Panc1 (cell line): ENCODE results near the gene SNRNP70.

ENCODE experiments used
- POLR2AphosphoS5 ChIP-seq: IDR thresholded peaks from 2 replicates; pipeline ENCODE4 v1.6.1; 2012; ENCODE audit warnings: mild to moderate bottlenecking, low read depth, low read length, moderate library complexity
- SIN3A ChIP-seq: IDR thresholded peaks from 2 replicates; pipeline ENCODE4 v1.6.1; 2012; ENCODE audit warnings: low read depth, mild to moderate bottlenecking, low read length, moderate library complexity, borderline replicate concordance; ENCODE audit not compliant: insufficient read depth
- TCF7L2 ChIP-seq: IDR thresholded peaks from 2 replicates; pipeline ENCODE4 v1.6.1; 2011; ENCODE audit warnings: mild to moderate bottlenecking, low read depth, low read length, inconsistent platforms
- TF ChIP-seq, protein P1 (sequence below): fragments of 450-650 bp; IDR thresholded peaks from 2 replicates; pipeline ENCODE4 v1.5.1; 2017; ENCODE audit warnings: mild to moderate bottlenecking
- TF ChIP-seq, protein P2 (sequence below), 2 experiments: IDR thresholded peaks; 2 replicates each; pipeline ENCODE4 v1.6.1; 2011 to 2012; ENCODE audit warnings: low read depth in 2 of 2, control low read depth in 1 of 2, low read length in 1 of 2, mild to moderate bottlenecking in 1 of 2, moderate library complexity in 1 of 2; ENCODE audit not compliant: insufficient read depth in 1 of 2

DNA sequence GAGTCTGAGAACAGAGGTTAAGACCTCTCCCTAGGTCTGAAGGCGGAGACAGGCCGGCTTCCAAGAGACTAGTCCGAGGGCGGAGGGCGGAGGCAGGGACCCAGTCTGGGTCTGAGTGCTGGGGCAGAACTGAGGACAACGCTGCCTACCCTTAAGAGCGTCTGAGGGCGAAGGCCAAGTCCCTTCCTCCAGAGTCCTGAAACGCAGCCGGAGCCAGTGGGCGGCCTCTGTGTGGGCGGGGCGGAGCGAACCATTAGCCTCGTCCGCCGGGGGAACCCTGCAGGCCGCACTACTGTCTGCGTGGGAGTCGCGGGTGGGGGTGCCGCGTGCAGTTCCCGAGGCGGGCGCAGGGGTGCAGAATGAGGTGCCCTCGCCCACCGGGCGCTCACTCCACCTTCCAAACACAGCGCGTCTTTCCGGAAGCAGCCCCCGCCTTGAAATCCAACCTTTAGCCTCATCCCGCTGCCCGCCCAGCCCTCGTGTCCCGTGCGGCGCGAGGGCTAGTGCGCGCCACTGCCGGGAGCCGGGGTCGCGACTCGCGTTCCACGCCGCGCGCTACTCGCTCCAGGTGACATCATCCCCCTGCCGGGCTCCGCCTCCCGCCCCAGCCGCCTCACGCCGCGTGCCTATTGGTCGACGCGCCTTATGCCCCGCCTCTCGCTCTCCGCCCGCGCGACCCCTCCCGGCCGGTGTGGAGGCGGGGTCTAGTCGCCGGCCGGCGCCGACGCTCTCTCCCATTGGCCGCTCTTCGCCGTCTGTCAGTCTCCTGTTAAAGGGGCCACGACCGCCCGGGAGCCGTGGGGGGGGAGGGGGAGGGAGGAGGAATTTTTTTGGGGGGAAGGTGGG, 33.5 kb downstream of the SNRNP70 start, which contains the start of gene C19orf73:
- 0 out of 2 replicates have a peak, but pooled peaks have one; percentile 29 for TF ChIP-seq TCF7L2
- TF ChIP-seq, protein P1, sequence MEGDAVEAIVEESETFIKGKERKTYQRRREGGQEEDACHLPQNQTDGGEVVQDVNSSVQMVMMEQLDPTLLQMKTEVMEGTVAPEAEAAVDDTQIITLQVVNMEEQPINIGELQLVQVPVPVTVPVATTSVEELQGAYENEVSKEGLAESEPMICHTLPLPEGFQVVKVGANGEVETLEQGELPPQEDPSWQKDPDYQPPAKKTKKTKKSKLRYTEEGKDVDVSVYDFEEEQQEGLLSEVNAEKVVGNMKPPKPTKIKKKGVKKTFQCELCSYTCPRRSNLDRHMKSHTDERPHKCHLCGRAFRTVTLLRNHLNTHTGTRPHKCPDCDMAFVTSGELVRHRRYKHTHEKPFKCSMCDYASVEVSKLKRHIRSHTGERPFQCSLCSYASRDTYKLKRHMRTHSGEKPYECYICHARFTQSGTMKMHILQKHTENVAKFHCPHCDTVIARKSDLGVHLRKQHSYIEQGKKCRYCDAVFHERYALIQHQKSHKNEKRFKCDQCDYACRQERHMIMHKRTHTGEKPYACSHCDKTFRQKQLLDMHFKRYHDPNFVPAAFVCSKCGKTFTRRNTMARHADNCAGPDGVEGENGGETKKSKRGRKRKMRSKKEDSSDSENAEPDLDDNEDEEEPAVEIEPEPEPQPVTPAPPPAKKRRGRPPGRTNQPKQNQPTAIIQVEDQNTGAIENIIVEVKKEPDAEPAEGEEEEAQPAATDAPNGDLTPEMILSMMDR: no peak
- peak; percentile 63 for TF ChIP-seq POLR2AphosphoS5
- TF ChIP-seq, protein P2, sequence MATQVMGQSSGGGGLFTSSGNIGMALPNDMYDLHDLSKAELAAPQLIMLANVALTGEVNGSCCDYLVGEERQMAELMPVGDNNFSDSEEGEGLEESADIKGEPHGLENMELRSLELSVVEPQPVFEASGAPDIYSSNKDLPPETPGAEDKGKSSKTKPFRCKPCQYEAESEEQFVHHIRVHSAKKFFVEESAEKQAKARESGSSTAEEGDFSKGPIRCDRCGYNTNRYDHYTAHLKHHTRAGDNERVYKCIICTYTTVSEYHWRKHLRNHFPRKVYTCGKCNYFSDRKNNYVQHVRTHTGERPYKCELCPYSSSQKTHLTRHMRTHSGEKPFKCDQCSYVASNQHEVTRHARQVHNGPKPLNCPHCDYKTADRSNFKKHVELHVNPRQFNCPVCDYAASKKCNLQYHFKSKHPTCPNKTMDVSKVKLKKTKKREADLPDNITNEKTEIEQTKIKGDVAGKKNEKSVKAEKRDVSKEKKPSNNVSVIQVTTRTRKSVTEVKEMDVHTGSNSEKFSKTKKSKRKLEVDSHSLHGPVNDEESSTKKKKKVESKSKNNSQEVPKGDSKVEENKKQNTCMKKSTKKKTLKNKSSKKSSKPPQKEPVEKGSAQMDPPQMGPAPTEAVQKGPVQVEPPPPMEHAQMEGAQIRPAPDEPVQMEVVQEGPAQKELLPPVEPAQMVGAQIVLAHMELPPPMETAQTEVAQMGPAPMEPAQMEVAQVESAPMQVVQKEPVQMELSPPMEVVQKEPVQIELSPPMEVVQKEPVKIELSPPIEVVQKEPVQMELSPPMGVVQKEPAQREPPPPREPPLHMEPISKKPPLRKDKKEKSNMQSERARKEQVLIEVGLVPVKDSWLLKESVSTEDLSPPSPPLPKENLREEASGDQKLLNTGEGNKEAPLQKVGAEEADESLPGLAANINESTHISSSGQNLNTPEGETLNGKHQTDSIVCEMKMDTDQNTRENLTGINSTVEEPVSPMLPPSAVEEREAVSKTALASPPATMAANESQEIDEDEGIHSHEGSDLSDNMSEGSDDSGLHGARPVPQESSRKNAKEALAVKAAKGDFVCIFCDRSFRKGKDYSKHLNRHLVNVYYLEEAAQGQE (IDR thresholded peaks at IDR 0.05; ENCODE audit: insufficient read depth in 1 of 2, low read depth in 2 of 2, low read length in 1 of 2): 0 out of 4 replicates have a peak, but pooled peaks of 1 of the 2 experiments have one; percentile 13
- TF ChIP-seq SIN3A: 0 out of 2 replicates have a peak, but pooled peaks have one; percentile 52
